WTC11 (cell line): ENCODE results near the gene OR3A2.

Experiments
- ZBTB21 ChIP-seq: sonication (generic); formaldehyde crosslinking; IDR thresholded peaks from 2 replicates; pipeline ENCODE4 v1.8.1; 2023; ENCODE audit warnings: mild to moderate bottlenecking, missing genetic modification reagents, borderline replicate concordance
- ZNF121 ChIP-seq: sonication (generic); formaldehyde crosslinking; IDR thresholded peaks from 2 replicates; pipeline ENCODE4 v1.8.0; 2023; ENCODE audit warnings: missing genetic modification reagents
- TF ChIP-seq, protein P1 (sequence below): fragments of 200-600 bp; IDR thresholded peaks from 2 replicates; pipeline ENCODE4 v1.8.0; 2022; ENCODE audit warnings: antibody characterized with exemption
- TF ChIP-seq, protein P2 (sequence below): sonication (generic); formaldehyde crosslinking; IDR thresholded peaks from 2 replicates; pipeline ENCODE4 v1.8.1; 2022; ENCODE audit warnings: missing genetic modification reagents, borderline replicate concordance
- TF ChIP-seq, protein P3 (sequence below): sonication (generic); formaldehyde crosslinking; IDR thresholded peaks from 2 replicates; pipeline ENCODE4 v1.8.1; 2023; ENCODE audit warnings: mild to moderate bottlenecking, missing genetic modification reagents, moderate library complexity

DNA sequence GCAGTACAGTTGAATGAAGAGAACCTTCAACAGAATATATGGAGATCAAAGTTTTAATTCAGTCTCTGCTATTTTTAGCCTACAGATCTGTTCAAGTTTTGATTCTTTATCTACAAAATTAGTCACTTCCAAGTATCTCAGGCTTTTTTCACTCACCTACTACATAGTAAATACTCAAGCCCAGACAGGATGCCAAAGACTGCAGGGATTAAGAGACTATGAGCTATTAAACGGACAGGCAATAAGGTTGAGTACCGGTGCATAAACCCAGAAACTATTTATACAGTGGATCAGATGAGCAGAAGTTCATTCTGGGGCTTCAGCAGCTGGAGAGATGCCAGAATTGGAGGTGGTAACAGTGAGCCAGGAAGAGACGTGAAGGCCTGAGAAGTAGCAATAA, 69.3 kb downstream of the OR3A2 start:
- TF ChIP-seq, protein P1, sequence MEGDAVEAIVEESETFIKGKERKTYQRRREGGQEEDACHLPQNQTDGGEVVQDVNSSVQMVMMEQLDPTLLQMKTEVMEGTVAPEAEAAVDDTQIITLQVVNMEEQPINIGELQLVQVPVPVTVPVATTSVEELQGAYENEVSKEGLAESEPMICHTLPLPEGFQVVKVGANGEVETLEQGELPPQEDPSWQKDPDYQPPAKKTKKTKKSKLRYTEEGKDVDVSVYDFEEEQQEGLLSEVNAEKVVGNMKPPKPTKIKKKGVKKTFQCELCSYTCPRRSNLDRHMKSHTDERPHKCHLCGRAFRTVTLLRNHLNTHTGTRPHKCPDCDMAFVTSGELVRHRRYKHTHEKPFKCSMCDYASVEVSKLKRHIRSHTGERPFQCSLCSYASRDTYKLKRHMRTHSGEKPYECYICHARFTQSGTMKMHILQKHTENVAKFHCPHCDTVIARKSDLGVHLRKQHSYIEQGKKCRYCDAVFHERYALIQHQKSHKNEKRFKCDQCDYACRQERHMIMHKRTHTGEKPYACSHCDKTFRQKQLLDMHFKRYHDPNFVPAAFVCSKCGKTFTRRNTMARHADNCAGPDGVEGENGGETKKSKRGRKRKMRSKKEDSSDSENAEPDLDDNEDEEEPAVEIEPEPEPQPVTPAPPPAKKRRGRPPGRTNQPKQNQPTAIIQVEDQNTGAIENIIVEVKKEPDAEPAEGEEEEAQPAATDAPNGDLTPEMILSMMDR, result no peak
- TF ChIP-seq, protein P2, sequence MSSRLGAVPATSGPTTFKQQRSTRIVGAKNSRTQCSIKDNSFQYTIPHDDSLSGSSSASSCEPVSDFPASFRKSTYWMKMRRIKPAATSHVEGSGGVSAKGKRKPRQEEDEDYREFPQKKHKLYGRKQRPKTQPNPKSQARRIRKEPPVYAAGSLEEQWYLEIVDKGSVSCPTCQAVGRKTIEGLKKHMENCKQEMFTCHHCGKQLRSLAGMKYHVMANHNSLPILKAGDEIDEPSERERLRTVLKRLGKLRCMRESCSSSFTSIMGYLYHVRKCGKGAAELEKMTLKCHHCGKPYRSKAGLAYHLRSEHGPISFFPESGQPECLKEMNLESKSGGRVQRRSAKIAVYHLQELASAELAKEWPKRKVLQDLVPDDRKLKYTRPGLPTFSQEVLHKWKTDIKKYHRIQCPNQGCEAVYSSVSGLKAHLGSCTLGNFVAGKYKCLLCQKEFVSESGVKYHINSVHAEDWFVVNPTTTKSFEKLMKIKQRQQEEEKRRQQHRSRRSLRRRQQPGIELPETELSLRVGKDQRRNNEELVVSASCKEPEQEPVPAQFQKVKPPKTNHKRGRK (CRISPR knock-in tag), result no peak
- no peak for TF ChIP-seq ZBTB21
- TF ChIP-seq, protein P3, sequence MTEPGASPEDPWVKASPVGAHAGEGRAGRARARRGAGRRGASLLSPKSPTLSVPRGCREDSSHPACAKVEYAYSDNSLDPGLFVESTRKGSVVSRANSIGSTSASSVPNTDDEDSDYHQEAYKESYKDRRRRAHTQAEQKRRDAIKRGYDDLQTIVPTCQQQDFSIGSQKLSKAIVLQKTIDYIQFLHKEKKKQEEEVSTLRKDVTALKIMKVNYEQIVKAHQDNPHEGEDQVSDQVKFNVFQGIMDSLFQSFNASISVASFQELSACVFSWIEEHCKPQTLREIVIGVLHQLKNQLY (CRISPR knock-in tag), result no peak
- TF ChIP-seq ZNF121 (CRISPR knock-in tag), result no peak
